ENCODE data around the gene SPINT4. TPM values are rescaled to one million over a fixed set of nuclear protein-coding genes. Genes with fewer than 3 reads are reported as not detected.
"Not testable (repeated sequence)": the region's sequence is repeated elsewhere in the genome, so short reads cannot be mapped to it uniquely, and the experiment has no call there.

Gene SPINT4
- total RNA-seq, 6 experiments from 2014 or later, result not detected

- ATAC-seq (no peak), DNase-seq (no peak)
- Histone ChIP-seq H3K4me3 (no peak overlapping the region), H3K27ac (no peak overlapping the region), H3K36me3 (no peaks in the 10 kb centered on the region), H3K27me3 (no peaks in the 10 kb centered on the region), H3K9me3 (no peaks in the 10 kb centered on the region), H3K4me1 (no peaks in the 10 kb centered on the region)
- TF ChIP-seq CTCF (IDR thresholded peaks at IDR 0.05), result no peak
- TF ChIP-seq POLR2A (IDR thresholded peaks at IDR 0.05), result no peak
- intact Hi-C loops (cut with DNase I), result no loop called here
- 56% methylated on average over 2 of the region's 2 CpGs for WGBS (ENCODE audit: insufficient coverage, low coverage, low lambda C conversion rate, missing lambda C conversion rate)
These were observed 26.7 kb upstream of the SPINT4 start for GRCh38 chr20:45695496-45695895.

GRCh38 chr20:45701104-45701503, 21.0 kb upstream of the SPINT4 start:
- no peak overlapping the region for H3K27ac ChIP-seq
- no peak overlapping the region for H3K4me3 ChIP-seq
- ATAC-seq (no peak), DNase-seq (no peak)
- TF ChIP-seq CTCF (IDR thresholded peaks at IDR 0.05) (no peak), POLR2A (IDR thresholded peaks at IDR 0.05) (no peak)
- H3K27me3 ChIP-seq, result no peaks in the 10 kb centered on the region
- WGBS (ENCODE audit: insufficient coverage, low coverage, low lambda C conversion rate, missing lambda C conversion rate), result 48% methylated on average over 4 of the region's 4 CpGs
- H3K4me1 ChIP-seq, result no peaks in the 10 kb centered on the region
- no peaks in the 10 kb centered on the region for H3K9me3 ChIP-seq
- intact Hi-C loops (cut with DNase I), result no loop called here
- no peaks in the 10 kb centered on the region for H3K36me3 ChIP-seq

GRCh38 chr20:45701873-45702272, 20.3 kb upstream of the SPINT4 start, which contains the start of gene WFDC13:
Gene WFDC13, plus strand, starts transcription at chr20:45702038. Its CDS starts 86 bp downstream, at chr20:45702124.
- TF ChIP-seq POLR2A (IDR thresholded peaks at IDR 0.05), result no peak
- TF ChIP-seq CTCF (IDR thresholded peaks at IDR 0.05), result no peak
- DNase-seq, result no peak
- 45% methylated on average over 4 of the region's 4 CpGs for WGBS (ENCODE audit: insufficient coverage, low coverage, low lambda C conversion rate, missing lambda C conversion rate)

GRCh38 chr20:45704969-45705637, 17.0 kb upstream of the SPINT4 start, which contains the start of gene WFDC10B:
Gene WFDC10B, minus strand, starts transcription at chr20:45705019. Its CDS starts 19,027 bp downstream, at chr20:45685992.
- no peak for DNase-seq
- 67% methylated on average over 1 of the region's 1 CpG for WGBS (ENCODE audit: insufficient coverage, low coverage, low lambda C conversion rate, missing lambda C conversion rate)

More at GRCh38 chr20:45701873-45702272, 20.3 kb upstream of the SPINT4 start, which contains the start of gene WFDC13:
- intact Hi-C loops (cut with DNase I), result no loop called here
- no peaks in the 10 kb centered on the region for H3K36me3 ChIP-seq
- H3K4me3 ChIP-seq, result no peak within 1 kb of the TSS
- ATAC-seq, result no peak
- H3K9me3 ChIP-seq, result no peaks in the 10 kb centered on the region
- H3K27me3 ChIP-seq, result no peaks in the 10 kb centered on the region
- H3K4me1 ChIP-seq, result no peaks in the 10 kb centered on the region
- H3K27ac ChIP-seq, result no peak within 1 kb of the TSS

GRCh38 chr20:45716141-45716688, 5.9 kb upstream of the SPINT4 start:
- ATAC-seq; H3K36me3 ChIP-seq; intact Hi-C loops (cut with DNase I); H3K27me3 ChIP-seq; DNase-seq; H3K27ac ChIP-seq; H3K4me3 ChIP-seq; H3K4me1 ChIP-seq; H3K9me3 ChIP-seq: not testable (repeated sequence)

More at GRCh38 chr20:45704969-45705637, 17.0 kb upstream of the SPINT4 start, which contains the start of gene WFDC10B:
- Histone ChIP-seq H3K4me3 (no peak within 1 kb of the TSS), H3K36me3 (no peaks in the 10 kb centered on the region), H3K27me3 (peaks cover 0 to 6% of the 10 kb centered on the region in 2 donors), H3K27ac (no peak within 1 kb of the TSS), H3K4me1 (no peaks in the 10 kb centered on the region), H3K9me3 (no peaks in the 10 kb centered on the region)
- intact Hi-C loops (cut with DNase I), result no loop called here
- TF ChIP-seq CTCF (IDR thresholded peaks at IDR 0.05), result no peak
- TF ChIP-seq POLR2A (IDR thresholded peaks at IDR 0.05), result no peak
- no peak for ATAC-seq
